GM18870 (cell line): ENCODE data around the gene RGS7.
"Not testable (repeated sequence)": the region's sequence is repeated elsewhere in the genome, so short reads cannot be mapped to it uniquely, and the experiment has no call there.

ENCODE experiments used
- ATAC-seq: cut with Tn5 transposase; IDR thresholded peaks from one replicate; pipeline ENCODE4 v1.9.1; 2021; ENCODE audit warnings: moderate library complexity; ENCODE audit not compliant: unreplicated experiment

Gene RGS7

DNA sequence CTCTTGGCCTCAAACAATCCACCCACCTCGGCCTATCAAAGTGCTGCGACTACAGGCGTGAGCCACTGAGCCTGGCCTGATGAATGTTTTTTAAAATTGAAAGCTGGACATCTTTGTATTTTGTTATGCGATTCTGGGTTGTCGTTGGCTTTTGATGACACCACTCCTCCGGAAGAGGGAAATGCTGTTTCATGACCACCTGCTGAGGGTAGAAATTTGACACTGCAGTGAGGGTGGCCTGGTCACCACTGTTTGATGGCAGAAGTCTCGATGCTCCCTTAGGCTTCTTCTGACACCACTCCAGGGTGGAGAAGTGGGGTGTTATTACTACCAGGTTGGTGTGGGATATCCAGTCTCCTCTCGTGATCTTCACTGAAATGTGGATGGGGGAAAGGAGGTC is 357.2 kb downstream of the RGS7 start:
- no peak for ATAC-seq

DNA sequence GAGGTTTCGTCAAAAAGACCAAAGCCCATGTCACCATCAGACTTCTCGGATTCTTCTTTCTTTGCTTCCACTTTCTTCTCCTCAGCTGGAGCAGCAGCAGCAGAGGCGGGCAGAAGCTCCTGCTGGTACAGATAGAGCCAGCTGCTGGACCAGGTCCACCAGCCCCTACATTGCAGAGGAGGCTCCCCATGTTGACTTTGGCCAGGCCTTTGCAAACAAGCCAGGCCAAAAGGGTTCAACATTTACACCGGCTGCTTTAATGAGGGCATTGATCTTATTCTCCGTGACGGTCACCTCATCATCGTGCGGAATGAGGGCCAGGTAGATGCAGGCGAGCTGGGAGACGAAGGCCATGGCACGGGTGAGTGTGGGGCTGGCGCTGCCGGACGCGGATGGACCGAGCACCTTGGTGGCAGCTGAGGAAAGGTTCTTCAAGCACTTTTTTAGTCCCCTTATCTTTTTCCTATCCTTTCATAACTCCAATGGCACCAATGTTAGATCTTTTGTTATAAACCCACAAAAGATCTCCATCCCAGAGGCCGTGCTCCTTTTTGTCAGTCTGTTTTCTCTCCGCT is 358.5 kb downstream of the RGS7 start:
- ATAC-seq = no peak

DNA sequence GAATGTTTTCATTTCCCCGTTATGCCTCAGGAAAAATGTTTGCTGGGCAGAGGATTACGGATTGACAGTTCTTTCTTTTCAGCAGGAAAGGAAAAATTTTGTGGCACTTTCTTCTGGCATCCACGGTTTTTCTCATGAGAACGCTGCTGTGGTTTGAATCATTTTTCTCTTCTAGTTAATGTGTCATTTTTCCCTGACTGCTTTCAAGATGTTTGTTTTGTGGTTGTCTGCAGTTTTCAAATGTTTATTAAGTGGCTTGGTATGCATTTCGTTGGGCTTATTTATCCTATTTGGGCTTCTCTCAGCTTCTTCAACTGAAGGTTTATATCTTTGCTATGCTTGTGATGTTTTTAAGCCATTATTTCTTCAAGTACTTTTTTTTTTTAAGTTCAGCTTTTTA is 359.0 kb downstream of the RGS7 start:
- ATAC-seq = no peak

DNA sequence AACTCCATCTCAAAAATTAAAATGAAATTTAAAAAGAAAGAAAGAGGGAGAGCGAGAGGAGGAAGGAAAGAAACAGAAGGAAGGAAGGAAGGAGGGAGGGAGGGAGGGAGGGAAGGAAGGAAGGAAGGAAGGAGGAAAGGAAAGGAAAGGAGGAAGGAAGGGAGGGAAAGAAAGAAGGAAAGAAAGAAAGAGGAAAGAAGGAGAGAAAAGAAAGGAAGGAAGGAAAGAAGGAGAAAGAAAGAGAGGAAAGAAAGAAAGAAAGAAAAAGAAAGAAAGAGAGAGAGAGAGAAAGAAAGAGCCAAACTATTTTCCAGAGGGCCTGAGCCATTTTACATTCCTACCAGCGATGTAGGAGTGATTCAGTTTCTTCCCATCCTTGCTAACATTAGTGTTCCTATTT is 364.0 kb downstream of the RGS7 start:
- no peak for ATAC-seq

GRCh38 chr1:240991230-240991629 is 365.8 kb downstream of the RGS7 start:
- ATAC-seq = no peak

- ATAC-seq = no peak
Measured at GRCh38 chr1:240987928-240988327, 369.1 kb downstream of the RGS7 start.

GRCh38 chr1:240985081-240985480 is 371.9 kb downstream of the RGS7 start:
- no peak for ATAC-seq

DNA sequence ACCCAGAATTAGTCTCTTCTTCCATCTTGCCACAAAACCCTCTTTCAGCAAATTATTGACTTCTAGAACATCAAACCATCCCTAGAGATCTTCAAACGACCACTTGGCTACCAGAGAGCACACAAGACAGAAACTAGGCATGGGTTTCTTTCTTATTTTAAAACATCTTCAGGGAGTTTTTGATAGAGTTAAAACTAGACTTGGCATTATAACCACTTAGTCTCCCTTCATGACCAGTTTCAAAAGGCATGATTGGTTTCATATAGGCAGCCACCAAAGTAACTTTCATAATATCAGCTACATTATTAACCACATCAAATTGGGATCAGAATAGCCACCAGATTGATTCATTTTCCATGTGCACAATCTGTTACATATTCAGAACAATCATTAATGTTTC is 376.7 kb downstream of the RGS7 start:
- ATAC-seq = no peak

DNA sequence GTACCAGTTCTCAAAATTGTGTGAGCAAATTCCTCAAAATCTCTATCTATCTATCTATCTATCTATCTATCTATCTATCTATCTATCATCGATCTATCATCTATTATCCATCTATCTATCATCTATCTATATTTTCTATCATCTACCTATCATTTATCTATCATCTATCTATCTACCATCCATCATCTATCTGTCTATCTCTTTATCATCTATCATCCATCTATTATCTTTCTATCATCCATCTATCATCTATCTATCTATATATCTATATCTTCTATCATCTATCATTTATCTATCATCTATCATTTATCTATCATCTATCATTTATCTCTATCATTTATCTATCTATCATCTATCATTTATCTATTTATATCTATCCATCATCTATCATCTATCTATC is 380.3 kb downstream of the RGS7 start:
- ATAC-seq = no peak

- no peak for ATAC-seq
Measured at GRCh38 chr1:240973875-240974274, 383.1 kb downstream of the RGS7 start.

- not testable (repeated sequence) for ATAC-seq
Measured at GRCh38 chr1:240972059-240972458, 384.9 kb downstream of the RGS7 start.

DNA sequence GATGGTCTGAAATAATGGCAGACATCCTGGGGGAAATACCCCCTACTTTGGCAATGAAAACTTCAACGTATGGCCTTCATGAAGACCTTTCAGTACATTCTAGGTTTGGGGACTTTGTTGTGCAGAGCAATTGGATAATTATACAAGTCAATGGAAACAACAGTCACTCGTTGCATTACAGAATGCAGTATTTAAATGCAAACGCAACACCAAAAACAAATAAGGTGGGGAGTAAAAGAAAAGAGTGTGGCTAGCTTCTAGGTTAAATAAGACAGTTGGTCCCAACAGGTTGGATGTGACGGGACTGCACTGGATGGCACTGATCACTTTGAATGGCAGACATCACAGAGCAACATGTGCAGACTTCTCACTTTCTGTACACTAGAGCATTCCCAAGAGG is 386.8 kb downstream of the RGS7 start:
- ATAC-seq = no peak

DNA sequence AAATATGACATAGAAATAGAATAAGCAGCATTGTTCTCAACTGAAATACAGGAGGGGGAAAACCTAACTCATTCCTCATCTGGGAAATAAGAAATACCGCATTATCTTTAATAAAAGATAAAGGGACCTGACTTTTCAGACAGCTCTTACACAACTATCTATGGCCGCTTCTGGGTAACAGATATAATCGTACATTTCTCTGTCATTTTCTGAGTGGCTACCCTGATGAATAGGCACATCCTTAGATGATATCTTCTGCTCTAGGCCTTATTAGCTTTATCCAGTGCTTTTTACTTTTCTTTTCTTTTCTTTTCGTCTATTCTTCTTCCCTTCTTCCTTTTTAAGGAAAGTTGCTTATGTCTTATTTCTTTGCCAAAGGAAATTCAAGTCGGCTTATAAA is 388.1 kb downstream of the RGS7 start:
- no peak for ATAC-seq

DNA sequence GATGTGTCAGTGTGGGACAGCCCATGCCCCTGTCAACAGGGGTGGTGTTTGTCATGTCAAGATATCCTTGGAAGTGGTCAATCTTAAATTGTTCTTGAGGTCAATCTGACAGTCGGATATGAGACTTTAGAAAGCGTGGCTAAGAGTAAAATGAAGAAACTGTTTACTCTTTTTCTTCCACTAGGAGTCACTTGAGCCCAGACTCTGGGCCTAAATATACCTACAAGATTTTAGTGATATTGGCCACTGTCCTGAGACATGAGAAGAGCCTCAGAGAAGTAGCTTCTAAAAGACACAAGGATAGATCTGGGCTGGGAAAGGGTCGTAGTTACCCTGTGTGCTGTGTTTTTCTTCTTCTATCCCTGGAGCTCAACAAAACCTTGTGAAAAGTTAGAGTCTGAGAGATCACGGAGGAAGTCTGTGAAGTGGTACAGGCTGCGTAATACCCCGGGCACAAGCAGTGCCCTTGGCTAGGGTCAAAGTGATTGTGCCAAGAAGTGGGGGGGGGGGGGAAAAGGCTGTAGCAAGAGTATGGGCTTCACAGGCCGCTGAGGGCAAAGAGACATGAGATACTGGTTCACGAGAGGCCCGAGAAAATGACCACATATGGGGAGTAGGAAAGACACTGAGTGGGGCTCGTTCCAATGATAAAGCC is 389.8 kb downstream of the RGS7 start:
- no peak for ATAC-seq

- ATAC-seq = no peak
Measured at GRCh38 chr1:240965581-240966091, 391.4 kb downstream of the RGS7 start.

DNA sequence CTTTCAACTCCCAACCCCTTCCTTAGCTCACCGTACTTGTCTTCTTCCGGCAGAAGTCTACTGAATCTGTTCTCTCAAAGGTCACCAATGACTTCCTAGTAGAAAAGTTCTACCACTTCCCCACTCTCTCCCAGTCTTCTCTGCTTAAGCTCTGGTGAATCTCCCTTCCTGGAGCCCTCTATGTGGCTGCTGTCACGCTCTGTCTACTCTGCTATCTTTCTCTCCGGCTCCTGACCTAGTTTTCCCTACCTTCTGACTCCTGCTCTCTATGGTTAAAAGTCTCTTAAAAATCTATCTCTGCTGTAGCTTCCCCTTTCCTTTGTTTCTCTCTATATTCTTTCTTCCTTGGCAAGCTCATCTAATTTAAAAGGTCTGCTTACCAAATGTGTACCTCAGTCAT is 394.9 kb downstream of the RGS7 start:
- ATAC-seq = no peak

- ATAC-seq = no peak
Measured at GRCh38 chr1:240956424-240956823, 400.6 kb downstream of the RGS7 start.

GRCh38 chr1:240956020-240956419 is 401.0 kb downstream of the RGS7 start:
- no peak for ATAC-seq

DNA sequence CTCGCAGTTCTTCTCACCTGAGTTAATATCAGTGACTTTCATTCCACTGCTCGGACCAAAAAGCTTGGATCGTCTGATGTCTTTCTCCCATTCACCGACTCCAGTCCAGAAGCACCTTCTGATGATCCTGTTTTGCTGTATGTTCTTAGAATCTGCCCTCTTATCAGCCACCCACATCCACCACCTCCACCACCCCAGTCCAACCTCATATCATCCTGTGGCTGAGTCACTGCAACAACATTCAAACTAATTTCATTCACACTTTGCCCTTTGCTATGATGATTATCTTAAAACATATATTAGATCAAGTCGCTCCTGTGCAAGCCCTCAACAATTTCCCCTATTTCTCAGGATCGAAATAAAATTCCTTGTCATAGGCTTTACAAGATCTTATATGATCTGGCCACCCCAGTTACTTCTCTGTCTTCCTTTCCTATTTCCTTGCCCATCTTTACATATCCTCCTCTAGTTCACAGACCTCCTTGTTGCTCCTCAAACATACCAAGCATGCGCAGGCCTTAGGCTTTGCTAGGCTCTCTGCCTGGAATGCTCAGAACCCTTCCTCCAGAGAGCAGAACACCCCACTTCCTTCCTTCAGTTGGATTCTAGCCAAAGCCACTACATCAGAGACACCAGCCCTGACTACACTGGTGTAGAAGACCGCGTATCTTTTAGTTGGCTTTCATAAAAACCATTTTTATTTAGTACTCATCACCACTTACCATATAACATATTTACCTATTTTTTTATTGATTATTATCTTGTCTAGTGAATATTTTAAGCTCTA is 409.4 kb downstream of the RGS7 start:
- ATAC-seq = no peak

DNA sequence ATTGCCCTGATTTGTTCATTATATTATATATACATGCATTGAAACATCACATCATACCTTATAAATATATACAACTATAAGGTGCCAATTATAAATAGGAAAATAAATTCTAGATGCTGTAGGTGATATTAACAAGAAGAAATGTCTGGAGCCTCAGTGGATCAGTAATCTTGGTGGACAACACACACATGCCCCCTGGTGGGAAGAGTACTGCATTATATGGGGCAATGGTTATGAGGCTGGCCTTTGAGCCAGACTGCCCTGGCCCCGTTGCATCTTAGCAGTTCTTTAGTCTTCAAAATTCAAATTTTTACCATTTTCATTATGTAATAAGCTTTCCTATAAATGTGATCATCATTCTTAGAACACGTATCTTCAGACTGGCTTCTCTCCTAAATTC is 410.1 kb downstream of the RGS7 start:
- ATAC-seq = peak; percentile 72

DNA sequence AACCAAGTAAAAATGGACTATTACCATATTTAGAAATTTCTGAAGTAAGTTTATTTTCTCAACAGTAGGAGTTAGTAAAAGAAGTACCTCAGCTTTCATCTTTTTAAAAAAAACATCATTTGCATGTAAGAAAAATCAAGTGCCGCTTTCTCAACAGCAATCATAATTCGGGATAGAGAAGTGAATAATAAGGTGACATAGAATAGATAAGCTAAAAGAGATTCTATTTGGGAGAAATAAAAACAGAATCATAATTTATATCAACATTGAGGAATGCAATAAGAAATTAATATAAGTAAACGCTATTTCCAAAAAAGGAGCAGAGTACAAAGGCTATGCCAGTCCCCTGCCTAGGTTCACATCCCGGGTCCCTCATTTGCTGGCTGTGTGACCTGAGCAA is 414.1 kb downstream of the RGS7 start:
- ATAC-seq = no peak

GRCh38 chr1:240941701-240942370 is 415.2 kb downstream of the RGS7 start:
- ATAC-seq = no peak
